GM21528 (cell line): ENCODE data around the gene PTPA.
"Not testable (repeated sequence)": the region's sequence is repeated elsewhere in the genome, so short reads cannot be mapped to it uniquely, and the experiment has no call there.

Experiments used
- ATAC-seq: cut with Tn5 transposase; IDR thresholded peaks from one replicate; pipeline ENCODE4 v1.9.1; 2021; ENCODE audit warnings: mild to moderate bottlenecking, moderate library complexity; ENCODE audit not compliant: unreplicated experiment, low FRiP score

The PTPA gene

DNA sequence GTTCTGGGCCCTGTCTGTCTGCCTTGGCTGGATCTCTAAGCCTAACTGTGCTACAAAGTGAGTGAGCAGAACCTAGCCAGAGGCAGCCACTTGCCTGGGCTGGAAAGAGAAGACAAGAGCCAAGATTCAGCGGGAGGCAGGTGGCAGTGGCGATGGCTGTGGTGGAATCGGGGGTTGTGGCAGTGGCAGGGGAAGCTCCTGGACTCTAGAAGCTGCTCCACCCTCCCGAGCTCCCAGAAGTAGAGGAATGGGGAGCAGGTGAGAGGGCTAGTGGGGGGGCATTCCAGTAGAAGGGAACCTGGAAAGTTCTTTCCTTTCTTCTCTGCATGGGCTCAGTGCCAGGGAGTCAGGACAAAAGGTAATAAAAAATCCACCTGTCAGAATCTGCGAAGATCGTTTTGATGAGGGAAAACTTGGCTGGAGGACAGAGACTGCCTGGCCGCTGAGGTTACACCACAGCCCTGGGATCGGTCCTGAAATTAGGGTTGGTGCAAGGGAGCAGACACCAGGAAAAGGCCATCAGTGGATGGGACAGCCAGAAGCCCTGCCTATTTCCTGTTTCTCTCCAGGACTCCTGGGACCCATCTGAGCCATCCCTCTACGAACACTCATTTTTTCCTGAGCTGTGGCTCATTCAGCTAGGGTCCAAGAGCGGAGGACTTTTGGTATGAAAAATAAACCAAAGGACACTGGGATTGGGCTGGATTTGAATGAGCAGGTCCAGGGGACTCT, 2.2 kb upstream of the PTPA start:
- no peak for ATAC-seq

DNA sequence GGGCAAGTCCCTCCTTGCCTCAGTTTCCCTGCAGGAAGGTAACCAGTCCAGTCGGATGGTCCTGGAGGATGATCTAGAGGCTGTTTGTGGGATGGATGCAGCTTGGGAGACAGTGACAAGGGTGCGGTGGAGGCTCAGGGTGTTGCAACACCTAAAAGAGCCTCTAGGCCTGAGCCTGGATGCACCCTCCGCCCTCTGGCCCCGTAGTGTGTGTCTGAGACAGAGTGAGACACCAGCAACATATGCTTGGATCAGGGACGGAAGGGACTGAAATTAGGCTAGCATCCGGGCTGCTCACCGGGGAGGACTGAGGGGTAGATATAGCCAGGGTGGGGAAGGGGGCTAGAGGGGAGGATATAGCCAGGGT, 1.7 kb upstream of the PTPA start:
- no peak for ATAC-seq

DNA sequence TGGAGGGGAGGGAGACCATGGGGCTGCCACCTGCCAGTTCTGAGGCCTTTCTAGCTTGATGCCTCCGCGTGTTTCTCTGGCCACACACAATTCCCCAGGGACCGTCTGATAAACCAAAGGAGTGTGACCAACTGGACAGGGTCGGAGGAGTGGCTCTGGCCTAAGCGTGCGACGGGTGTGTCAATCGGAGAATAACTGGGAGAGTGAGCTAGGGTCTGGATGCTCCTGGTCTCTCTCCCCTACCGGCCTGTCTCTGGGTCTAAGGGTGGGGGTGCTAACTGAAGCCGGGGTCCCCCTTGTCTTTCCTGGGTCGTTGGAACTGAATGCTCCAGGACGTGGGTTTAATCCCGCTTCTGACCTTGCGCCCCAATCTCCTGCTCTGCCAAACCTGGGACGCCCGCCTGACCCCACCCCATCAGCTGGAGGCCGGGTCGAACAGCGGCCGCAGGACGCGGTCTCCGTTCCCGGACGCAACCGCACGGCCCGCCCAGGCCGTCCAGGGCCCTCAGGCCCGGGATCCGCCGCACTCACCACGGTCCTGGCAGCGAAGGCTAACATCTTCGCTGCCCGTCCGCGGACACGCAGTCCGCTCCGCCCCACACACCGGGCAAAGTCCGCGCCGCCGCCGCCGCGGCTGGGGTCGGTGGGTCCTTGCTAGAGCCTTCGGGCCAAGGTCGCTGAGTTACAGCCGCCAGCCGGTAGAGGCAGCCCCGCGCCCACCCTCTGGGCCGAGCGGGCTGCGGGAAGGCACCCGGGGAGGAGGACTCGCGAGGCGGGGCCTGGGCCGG, 1.1 kb upstream of the PTPA start:
- peak; percentile 18 for ATAC-seq

DNA sequence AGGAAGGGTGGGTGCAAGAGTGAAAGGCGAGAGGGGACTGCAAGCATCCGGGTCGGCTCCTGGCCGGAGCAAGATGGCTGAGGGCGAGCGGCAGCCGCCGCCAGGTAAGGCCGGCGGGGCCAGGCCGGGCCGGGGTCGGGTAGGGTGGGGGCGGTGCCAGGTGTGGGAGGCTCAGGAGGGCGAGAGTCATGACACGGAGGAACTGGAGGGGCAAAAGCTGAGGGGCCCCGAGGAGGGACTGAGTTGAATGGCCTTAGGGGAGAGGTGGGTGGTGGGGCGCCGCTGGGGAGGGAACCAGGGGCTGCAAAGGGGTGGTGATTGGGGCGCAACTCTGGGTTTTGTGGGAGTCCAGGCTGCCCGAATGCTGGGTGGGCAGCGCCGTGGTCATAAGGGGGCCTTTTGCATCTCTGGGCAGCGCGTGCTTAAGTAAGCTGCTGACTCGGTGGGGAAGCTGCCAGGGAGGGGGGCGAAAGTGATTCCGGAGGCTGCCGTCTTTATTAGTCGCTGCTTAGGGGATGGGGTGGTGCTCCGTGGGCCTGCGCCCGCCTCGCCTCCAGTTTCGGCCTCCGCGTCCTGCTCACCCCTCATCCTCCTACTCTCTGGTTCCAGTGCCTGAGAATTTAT, 425 bp downstream of the PTPA start:
- ATAC-seq = peak; percentile 3

DNA sequence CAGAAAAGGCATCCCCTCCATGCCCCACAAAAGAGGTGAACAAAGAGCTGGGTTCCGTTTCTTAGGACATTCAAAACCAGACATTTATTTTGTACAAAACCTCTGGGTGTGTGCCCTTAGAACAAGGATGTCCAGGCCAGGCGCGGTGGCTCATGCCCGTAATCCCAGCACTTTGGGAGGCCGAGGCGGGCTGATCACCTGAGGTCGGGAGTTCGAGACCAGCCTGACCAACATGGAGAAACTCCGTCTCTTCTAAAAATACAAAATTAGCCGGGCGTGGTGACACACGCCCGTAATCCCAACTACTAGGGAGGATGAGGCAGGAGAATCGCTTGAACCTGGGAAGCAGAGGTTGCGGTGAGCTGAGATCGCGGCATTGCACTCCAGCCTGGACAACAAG, 1.3 kb downstream of the PTPA start:
- ATAC-seq = not testable (repeated sequence)

DNA sequence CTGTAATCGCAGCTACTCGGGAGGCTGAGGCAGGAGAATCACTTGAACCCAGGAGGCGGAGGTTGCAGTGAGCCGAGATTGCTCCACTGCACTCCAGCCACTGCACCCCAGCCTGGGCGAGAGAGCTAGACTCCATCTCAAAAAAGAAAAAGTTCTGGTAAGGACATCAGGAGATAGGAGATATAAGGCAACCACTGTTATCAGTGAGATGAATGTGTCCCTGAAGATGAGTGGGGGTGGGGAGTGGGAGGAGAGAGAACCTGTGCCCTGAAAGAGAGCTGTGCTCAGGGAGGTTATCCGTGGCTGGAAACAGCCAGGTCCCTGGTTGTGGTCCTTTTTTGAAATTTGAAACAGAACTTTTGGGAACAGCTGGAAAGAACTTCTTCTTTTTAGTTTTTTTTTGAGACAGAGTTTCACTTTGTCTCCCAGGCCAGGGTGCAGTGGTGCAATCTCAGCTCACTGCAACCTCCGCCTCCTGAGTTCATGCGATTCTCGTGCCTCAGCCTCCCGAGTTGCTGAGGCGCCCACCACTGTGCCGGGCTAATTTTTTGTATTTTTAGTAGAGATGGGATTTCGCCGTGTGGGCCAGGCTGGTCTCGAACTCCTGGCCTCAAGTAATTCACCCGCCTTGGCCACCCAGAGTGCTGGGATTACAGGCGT, 2.6 kb downstream of the PTPA start:
- ATAC-seq = no peak

DNA sequence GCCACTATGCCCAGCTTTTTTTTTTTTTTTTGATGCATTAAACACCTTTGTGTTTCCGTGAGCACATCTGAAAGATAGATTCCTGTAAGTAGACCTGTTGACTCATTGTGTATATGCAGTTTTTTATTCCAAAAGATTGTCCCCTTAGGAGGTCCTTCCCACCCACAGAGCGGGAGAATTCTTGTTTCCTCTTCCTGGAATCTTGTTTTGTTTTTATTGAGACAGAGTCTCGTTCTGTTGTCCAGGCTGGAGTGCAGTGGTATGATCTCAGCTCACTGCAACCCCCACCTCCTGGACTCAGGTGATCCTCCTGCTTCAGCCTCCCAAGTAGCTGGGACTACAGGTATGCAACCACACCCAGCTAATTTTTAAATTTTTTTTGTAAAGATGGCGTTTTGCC, 7.6 kb downstream of the PTPA start:
- ATAC-seq = no peak

DNA sequence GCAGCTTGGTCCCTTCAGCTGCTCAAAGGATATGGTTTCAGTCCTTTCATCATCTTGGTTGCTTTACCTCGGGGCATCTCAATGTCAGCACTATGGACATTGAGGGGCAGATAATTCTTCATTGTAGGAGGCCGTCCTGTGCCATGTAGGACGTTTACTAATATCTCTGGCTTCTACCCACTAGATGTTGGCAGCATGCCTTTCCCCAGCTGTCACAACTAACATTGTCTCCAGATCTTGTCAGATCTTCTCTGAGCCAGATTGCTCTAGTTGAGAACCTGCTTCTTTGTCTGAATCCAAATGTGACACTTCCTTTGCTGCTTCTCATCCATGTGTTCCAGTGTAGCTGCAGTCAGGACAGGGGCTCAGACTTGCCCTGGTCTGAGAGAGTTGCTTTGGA, 10.3 kb downstream of the PTPA start:
- ATAC-seq = no peak

DNA sequence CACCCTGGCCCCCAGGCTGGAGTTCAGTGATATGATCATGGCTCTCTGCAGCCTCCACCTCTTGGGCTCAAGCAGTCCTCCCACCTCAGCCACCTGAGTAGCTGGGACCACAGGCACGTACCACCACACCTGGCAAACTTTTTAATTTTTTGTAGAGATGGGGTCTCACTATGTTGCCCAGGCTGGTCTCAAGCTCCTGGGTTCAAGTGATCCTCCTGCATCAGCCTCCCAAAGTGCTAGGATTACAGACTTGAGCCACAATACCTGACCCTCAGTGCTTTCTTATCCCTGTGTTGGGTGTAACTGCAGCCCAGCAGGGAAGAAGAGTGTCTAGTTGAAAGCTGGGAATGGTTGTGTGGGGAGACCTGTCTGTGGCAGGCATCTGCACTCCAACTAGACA, 10.9 kb downstream of the PTPA start:
- ATAC-seq = no peak

DNA sequence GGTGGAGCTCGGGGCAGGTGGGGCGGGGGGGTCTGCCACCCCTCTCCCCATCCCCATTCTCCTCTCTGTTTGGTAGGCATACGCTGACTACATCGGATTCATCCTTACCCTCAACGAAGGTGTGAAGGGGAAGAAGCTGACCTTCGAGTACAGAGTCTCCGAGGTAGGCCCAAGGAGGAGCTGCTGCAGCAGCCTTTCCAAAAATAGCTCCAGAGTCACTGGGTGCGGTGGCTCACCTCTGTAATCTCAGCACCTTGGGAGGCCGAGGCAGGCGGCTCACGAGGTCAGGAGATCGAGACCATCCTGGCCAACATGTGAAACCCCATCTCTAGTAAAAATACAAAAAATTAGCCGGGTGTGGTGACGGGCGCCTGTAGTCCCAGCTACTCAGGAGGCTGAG, 11.8 kb downstream of the PTPA start:
- ATAC-seq = not testable (repeated sequence)

DNA sequence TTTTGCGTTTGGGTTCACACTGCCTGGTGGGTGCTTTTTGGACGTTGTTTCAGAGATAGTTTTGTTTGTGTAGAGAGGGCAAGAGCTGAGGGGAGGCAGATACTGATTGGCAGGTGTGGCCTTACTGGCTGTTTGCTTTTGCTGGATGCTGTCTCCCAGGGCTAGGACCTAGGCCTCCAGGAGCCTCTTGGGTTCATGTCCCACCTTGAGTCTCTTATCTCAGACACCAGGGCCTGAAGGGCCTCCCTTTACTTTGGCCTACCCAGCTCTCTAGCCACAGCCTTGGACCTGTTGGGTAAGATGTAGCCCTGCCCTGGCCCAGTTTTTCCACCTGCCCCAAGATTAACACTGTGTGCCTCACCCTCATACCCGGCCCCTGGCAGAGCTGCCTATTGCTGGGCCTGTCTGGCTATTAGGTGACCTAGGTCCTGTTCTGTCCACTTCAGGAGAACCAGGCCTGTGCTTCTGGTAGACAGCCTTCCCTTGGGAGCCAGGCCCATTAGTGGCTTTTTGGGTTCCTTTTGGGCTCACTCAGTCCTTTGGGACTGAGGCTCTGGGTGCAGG, 13.4 kb downstream of the PTPA start:
- no peak for ATAC-seq

DNA sequence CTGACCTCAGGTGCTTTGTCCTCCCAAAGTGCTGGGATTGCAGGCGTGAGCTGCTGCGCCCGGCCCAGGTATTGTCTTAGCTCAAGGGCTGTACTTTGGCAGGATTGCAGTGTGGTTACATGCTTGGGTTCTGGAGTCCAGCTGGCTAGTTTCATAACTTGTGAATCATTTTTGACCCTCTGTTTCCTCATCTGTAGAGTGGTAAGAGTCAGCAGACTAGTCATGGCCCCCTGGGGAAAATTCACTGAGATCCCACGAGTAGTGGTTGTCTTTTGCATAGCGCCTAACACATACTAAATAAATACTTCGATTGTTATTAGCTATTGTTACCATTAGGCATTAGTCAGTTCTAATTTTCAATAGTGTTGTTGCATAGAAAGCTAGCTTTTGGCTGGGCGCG, 14.3 kb downstream of the PTPA start:
- no peak for ATAC-seq

DNA sequence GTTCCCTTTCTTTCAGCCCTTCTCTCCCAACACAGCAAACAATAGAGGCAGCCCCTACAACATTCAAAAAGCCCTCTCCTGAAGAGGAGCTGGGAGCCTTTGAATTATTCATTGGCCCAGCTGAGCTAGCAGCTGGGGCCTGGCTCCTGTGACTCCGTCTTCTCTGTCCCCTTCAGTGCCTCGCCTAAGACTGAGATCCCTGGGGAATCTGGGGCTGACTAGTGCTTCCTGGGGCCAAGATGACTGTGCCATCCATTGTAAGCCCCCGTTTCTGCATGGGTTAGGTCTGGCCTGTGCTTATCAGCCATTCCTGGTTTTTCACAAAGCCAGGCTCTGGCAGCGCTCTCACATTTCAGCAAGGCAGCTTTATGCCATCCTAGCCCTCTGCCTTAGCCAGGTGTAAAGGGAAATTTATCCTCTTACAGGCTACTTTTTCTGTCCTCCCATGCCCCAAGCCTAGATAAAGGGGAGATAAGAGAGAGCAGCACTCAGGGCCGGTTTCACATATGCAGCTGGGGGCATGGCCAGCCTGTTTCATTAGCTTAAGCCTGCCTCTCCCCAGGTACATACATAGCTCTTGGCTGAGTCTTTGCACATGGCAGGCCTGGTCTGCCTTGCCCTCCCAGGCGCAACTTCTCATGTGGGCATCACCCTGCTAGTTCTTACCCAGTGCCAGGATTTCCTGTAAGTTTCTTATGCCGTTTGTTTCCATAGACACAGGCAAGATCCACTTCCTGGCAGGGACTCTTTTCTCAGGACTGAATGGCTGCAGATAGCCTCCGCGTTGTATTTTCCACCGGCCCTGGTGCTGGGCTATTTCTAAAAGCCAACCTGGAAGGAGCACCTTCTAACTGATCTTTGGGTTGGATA, 15.8 kb downstream of the PTPA start:
- no peak for ATAC-seq

DNA sequence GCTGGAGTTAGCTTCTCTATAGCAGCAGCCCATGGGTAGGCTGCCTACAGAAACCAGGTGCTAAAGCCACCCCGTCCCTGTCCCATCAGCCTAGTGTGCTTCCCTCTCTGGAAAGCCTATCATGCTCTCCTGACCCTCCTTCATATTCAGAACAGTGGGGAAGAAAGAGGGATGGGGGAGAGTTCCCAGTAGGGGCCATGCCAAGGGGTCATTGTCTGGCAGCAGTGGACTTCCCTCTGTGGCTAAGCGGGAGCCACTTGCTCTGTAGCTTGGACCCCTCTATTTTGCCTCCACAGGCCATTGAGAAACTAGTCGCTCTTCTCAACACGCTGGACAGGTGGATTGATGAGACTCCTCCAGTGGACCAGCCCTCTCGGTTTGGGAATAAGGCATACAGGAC, 17.5 kb downstream of the PTPA start:
- ATAC-seq = no peak

DNA sequence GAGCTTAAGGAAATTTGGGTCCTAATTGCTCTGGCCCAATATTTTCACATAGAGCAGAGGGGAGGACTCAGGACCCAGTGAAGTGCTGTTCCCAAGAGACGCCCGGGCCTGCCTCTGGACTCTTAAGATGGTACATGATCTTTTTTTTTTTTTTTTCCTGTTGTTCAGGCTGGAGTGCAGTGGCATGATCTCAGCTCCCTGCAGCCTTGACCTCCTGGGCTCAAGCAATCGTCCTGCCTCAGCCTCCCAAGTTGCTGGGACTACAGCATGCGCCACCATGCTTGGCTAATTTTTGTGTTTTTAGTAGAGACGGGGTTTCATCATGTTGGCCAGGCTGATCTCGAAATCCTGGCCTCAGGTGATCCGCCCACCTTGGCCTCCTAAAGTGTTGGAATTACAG, 19.1 kb downstream of the PTPA start:
- not testable (repeated sequence) for ATAC-seq

DNA sequence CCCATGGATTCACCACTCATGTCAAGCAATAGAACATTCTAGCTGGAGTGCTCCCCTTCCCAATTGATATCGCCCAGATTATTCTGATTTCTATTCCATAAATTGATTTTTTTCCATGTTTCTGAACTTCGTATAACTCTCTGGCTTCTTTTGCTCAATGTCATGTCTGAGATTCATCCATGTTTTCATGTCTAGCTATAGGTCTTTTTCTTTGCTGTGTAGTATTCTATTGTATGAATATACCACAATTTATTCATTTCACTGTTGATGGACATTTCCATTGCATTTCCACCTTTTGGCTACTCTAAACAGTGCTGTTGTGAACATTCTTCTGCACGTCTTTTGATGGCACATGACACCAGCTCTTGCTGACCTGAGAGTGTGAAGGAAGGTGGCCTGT, 19.6 kb downstream of the PTPA start:
- ATAC-seq = no peak

DNA sequence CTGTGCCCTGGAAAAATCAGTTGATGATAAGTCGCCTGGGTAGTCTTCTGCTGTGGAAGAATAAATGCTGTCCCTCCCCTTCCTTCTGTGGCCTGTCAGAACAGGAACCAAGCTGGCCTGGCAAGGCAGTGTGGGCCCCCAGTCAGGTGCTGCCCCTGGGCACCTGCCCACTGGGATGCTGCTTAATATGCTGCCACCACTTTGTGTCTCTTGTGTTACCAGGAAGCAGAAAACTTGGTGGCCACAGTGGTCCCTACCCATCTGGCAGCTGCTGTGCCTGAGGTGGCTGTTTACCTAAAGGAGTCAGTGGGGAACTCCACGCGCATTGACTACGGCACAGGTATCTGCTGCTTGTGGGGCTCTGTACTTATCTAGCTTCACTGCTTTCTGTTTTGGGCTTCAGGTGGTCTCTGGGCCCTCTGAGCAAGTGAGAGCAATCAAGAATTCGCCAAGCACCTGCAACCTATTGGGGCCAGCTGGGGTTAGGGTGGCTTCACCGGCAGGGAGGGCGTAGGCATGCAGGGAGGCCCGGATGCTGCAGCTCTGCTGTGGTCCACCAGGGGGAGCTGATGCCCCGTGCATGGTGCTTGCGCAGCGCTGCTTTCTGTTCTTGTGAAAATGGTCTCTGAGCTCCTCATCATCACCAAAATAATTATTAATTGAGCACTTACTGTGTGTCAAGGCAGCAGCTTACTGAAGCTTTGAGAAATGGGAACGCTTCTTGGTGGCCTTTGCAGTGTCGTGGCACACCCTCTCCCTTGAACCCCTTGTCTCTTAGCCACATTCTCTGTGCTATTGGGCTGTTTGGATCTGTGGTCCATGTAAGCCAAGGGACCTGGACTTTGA, 20.3 kb downstream of the PTPA start:
- no peak for ATAC-seq

DNA sequence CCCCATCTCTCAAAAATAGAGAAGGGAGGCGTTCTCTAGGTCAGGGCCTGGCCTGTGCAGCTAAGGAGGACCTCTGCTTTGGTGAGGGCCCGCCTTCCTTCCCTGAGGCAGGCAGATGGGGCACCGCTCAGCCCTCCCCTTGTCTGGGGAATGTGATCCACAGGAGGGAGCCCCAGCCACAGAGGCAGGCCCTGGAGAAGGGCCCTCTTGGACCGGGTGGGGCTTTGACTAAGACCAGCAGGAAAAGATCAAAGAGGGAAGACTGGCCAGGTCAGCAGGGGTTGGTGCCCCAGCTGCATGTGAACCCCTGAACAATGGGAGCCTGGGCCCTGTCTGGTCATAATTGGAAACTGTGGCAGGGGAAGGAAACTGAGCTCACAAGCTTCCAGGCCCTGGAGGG, 21.9 kb downstream of the PTPA start:
- no peak for ATAC-seq

DNA sequence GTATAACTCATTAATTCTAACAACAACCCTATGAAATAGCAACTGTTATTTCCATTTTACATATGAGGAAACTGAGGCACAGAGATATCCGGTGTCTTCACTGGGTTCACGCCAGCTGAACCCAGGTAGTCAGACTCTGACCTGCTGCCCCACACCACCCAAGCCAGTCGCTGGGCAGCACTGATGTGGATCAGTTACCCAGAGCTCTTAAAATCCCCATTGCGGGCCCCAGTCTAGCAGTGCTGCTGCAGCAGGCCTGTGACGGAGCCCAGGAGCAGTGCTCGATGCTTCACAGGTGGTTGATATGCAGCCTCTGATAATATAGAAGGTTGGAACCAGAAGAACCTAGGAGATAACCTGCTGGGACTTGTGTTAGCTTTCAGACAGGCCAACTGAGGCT, 24.3 kb downstream of the PTPA start:
- ATAC-seq = no peak
